Naive thymus-derived CD4-positive, alpha-beta T cell (primary cell): ENCODE measurements around the gene CRELD2. TPM values are rescaled to one million over a fixed set of nuclear protein-coding genes. Genes with fewer than 3 reads are reported as not detected.
A peak's percentile ranks its signal among the peaks of the same experiment; 100 is the strongest.
"Not testable (repeated sequence)": the region's sequence is repeated elsewhere in the genome, so short reads cannot be mapped to it uniquely, and the experiment has no call there.

Source experiments
- ATAC-seq: fragments of 150-1000 bp; cut with Tn5 transposase; 2 replicates; pipeline ENCODE4 v1.10.0; 2021; ENCODE audit warnings: mild to moderate bottlenecking, moderate library complexity
- CTCF ChIA-PET: fragments of 350-600 bp; sonication (Branson Sonifier 250); formaldehyde crosslinking; loops from one replicate; lab custom pipeline; 2021; ENCODE audit warnings: antibody characterized with exemption; lab: Charles Lee
- POLR2A ChIA-PET: fragments of 350-600 bp; sonication (Branson Sonifier 250); formaldehyde crosslinking; loops from one replicate; lab custom pipeline; 2021; ENCODE audit warnings: antibody characterized with exemption, inconsistent platforms; lab: Charles Lee
- DNase-seq, 9 donors: peaks; one replicate each; pipeline versions ENCODE4 v3.0.0 to v3.0.0-alpha.2; 2020 to 2022; ENCODE audit warnings: mixed read lengths in 1 of 9
- H3K27ac ChIP-seq: one replicate; pipeline ENCODE4 v1.7.0; 2013; ENCODE audit warnings: mild to moderate bottlenecking, low read depth, low read length, moderate library complexity
- H3K27me3 ChIP-seq, 2 donors: one replicate each; pipeline ENCODE4 v1.7.0; 2013; ENCODE audit warnings: low read length in 2 of 2, mild to moderate bottlenecking in 2 of 2, moderate library complexity in 2 of 2; ENCODE audit not compliant: control insufficient read depth in 2 of 2, insufficient read depth in 2 of 2
- H3K36me3 ChIP-seq, 3 experiments: 1 replicate in 2 of 3; 2 replicates in 1 of 3; pipeline ENCODE4 v1.7.0; 2013; ENCODE audit warnings: low read length in 3 of 3, mild to moderate bottlenecking in 3 of 3, moderate library complexity in 1 of 3; ENCODE audit not compliant: insufficient read depth in 3 of 3, control insufficient read depth in 2 of 3
- H3K4me1 ChIP-seq, 2 donors: one replicate each; pipeline ENCODE4 v1.7.0; 2013; ENCODE audit warnings: low read length in 2 of 2, mild to moderate bottlenecking in 2 of 2, moderate library complexity in 1 of 2; ENCODE audit not compliant: control insufficient read depth in 2 of 2, insufficient read depth in 2 of 2
- H3K4me3 ChIP-seq: 2 replicates; pipeline ENCODE4 v1.7.0; 2013; ENCODE audit warnings: mild to moderate bottlenecking, low read length
- H3K9me3 ChIP-seq, 3 experiments: 1 replicate in 2 of 3; 2 replicates in 1 of 3; pipeline ENCODE4 v1.7.0; 2013; ENCODE audit warnings: low read length in 3 of 3; ENCODE audit not compliant: control insufficient read depth in 2 of 3
- H3K27ac Mint-ChIP-seq, 9 donors: one replicate each; pipeline ENCODE4 v1.8.0; 2020 to 2022; ENCODE audit warnings: mixed read lengths in 9 of 9, mild to moderate bottlenecking in 8 of 9, moderate library complexity in 5 of 9, inconsistent platforms in 2 of 9
- H3K27me3 Mint-ChIP-seq, 5 donors: one replicate each; pipeline ENCODE4 v1.8.0; 2021 to 2022; ENCODE audit warnings: mixed read lengths in 5 of 5, mild to moderate bottlenecking in 1 of 5
- H3K36me3 Mint-ChIP-seq, 5 donors: one replicate each; pipeline ENCODE4 v1.8.0; 2020 to 2022; ENCODE audit warnings: mixed read lengths in 5 of 5, mild to moderate bottlenecking in 3 of 5, inconsistent platforms in 1 of 5
- H3K4me1 Mint-ChIP-seq, 7 donors: one replicate each; pipeline ENCODE4 v1.8.0; 2020 to 2022; ENCODE audit warnings: mixed read lengths in 7 of 7, mild to moderate bottlenecking in 3 of 7, inconsistent platforms in 1 of 7
- H3K4me3 Mint-ChIP-seq, 10 donors: one replicate each; pipeline ENCODE4 v1.8.0; 2020 to 2022; ENCODE audit warnings: mild to moderate bottlenecking in 10 of 10, mixed read lengths in 10 of 10, moderate library complexity in 6 of 10, inconsistent platforms in 2 of 10
- H3K9me3 Mint-ChIP-seq, 11 donors: one replicate each; pipeline ENCODE4 v1.8.0; 2020 to 2022; ENCODE audit warnings: mixed read lengths in 11 of 11, mild to moderate bottlenecking in 4 of 11, inconsistent platforms in 1 of 11, moderate library complexity in 1 of 11
- intact Hi-C, 2 donors: fragments of 100-400 bp; cut with micrococcal nuclease; formaldehyde crosslinking; loops; one replicate each; pipeline ENCODE4 v1.15.1; 2023
- polyA plus RNA-seq, 2 donors: library from polyadenylated mRNA; unstranded; fragments of 300-500 nt; fragmentation: Illumina TruSeq; gene quantifications; one replicate each; pipeline ENCODE4 v1.2.3, GENCODE V29; 2021
- total RNA-seq, 6 experiments: library from RNA in 5 of 6; stranded (reverse) in 5 of 6; gene quantifications; 1 replicate in 5 of 6; 2 replicates in 1 of 6; pipeline ENCODE4 v1.2.3 and lab custom pipeline; 2021 to 2026

CRELD2 gene
- total and polyA plus RNA-seq, 7 experiments from 2014 or later: 19.7 to 80.9 (median 30.7) TPM

GRCh38 chr22:49945042-49945794 lies 26.8 kb downstream of the CRELD2 start:
- intact Hi-C loops: loop anchor here (1.0 kb wide), 2 partner anchors 9 to 15 kb away; partner anchors contain the start of gene PIM3 (in 2 of the 2)
- not testable (repeated sequence) for H3K27me3 Mint-ChIP-seq, H3K4me3 ChIP-seq, H3K36me3 ChIP-seq, H3K9me3 ChIP-seq, H3K27me3 ChIP-seq, H3K36me3 Mint-ChIP-seq
- peak in 7 of 9 donors; percentile 67 to 87 (median 80) for DNase-seq
- Mint-ChIP-seq H3K9me3 (peaks cover 0 to 16% (median 0%) of the 10 kb centered on the region in 11 donors), H3K4me1 (peaks cover 8 to 19% (median 12%) of the 10 kb centered on the region in 7 donors), H3K27ac (peak overlapping the region; percentile 86 to 99 (median 97)), H3K4me3 (peak overlapping the region in 8 of 10 donors; percentile 20 to 80 (median 60))
- ChIA-PET CTCF (interaction anchor here (0.5 kb wide), 1 partner anchor 259 kb away, joined by 6 read pairs; no protein-coding TSS in a partner anchor), POLR2A (interaction anchor here (0.6 to 2.0 kb wide), 5 partner anchors 9 to 73 kb away, joined by 3 to 11 read pairs (median 3); partner anchors contain the start of gene PIM3)
- peak overlapping the region; percentile 86 for H3K27ac ChIP-seq
- H3K4me1 ChIP-seq: peaks cover 9 to 18% of the 10 kb centered on the region in 2 donors
- peak; percentile 65 for ATAC-seq

- H3K4me1 ChIP-seq: peaks cover 9 to 18% of the 10 kb centered on the region in 2 donors
- H3K27ac Mint-ChIP-seq: peak overlapping the region in 8 of 9 donors; percentile 14 to 99 (median 98)
Measured at GRCh38 chr22:49946612-49947295, 28.3 kb downstream of the CRELD2 start.

GRCh38 chr22:49947296-49947622 lies 28.8 kb downstream of the CRELD2 start:
- no peak for ATAC-seq

More at GRCh38 chr22:49946612-49947295, 28.3 kb downstream of the CRELD2 start:
- intact Hi-C loops: no loop called here
- peaks cover 0 to 7% (median 0%) of the 10 kb centered on the region in 11 donors for H3K9me3 Mint-ChIP-seq
- ATAC-seq (no peak), DNase-seq (no peak)
- no peaks in the 10 kb centered on the region for H3K27me3 ChIP-seq
- CTCF ChIA-PET: interaction anchor here (1.0 to 1.2 kb wide), 2 partner anchors 17 to 18 kb away, joined by 3 read pairs; no protein-coding TSS in a partner anchor
- H3K4me1 Mint-ChIP-seq: peaks cover 5 to 18% (median 9%) of the 10 kb centered on the region in 7 donors
- no peak overlapping the region for H3K4me3 ChIP-seq
- H3K27me3 Mint-ChIP-seq: no peaks in the 10 kb centered on the region
- H3K36me3 ChIP-seq: no peaks in the 10 kb centered on the region
- no peaks in the 10 kb centered on the region for H3K9me3 ChIP-seq
- POLR2A ChIA-PET: interaction anchor here (0.8 to 2.0 kb wide), 4 partner anchors 10 to 29 kb away, joined by 3 to 11 read pairs (median 4); partner anchors contain the start of genes ALG12, CRELD2 and PIM3
- peaks cover 0 to 5% (median 0%) of the 10 kb centered on the region in 5 donors for H3K36me3 Mint-ChIP-seq
- peak overlapping the region; percentile 86 for H3K27ac ChIP-seq
- no peak overlapping the region for H3K4me3 Mint-ChIP-seq

GRCh38 chr22:49948116-49948957 lies 29.9 kb downstream of the CRELD2 start:
- no peak overlapping the region for H3K27ac ChIP-seq
- intact Hi-C loops: no loop called here
- DNase-seq: no peak
- POLR2A ChIA-PET: interaction anchor here (0.9 to 1.7 kb wide), 2 partner anchors 11 to 12 kb away, joined by 4 to 14 read pairs; partner anchors contain the start of gene PIM3
- H3K9me3 ChIP-seq: no peaks in the 10 kb centered on the region
- H3K27me3 ChIP-seq: no peaks in the 10 kb centered on the region
- Mint-ChIP-seq H3K27me3 (no peaks in the 10 kb centered on the region), H3K4me3 (no peak overlapping the region), H3K27ac (peak overlapping the region in 2 of 9 donors; percentile 28 to 47), H3K4me1 (peaks cover 5 to 18% (median 9%) of the 10 kb centered on the region in 7 donors), H3K36me3 (peaks cover 0 to 5% (median 0%) of the 10 kb centered on the region in 5 donors), H3K9me3 (peaks cover 0 to 7% (median 0%) of the 10 kb centered on the region in 11 donors)
- CTCF ChIA-PET: no interaction called here
- no peaks in the 10 kb centered on the region for H3K36me3 ChIP-seq
- peaks cover 9 to 18% of the 10 kb centered on the region in 2 donors for H3K4me1 ChIP-seq
- H3K4me3 ChIP-seq: no peak overlapping the region
- ATAC-seq: no peak

More at GRCh38 chr22:49947296-49947622, 28.8 kb downstream of the CRELD2 start:
- no peak for DNase-seq
- no peak overlapping the region for H3K4me3 ChIP-seq
- Mint-ChIP-seq H3K27ac (no peak overlapping the region), H3K27me3 (no peaks in the 10 kb centered on the region), H3K9me3 (peaks cover 0 to 7% (median 0%) of the 10 kb centered on the region in 11 donors), H3K4me1 (peaks cover 5 to 18% (median 9%) of the 10 kb centered on the region in 7 donors), H3K4me3 (no peak overlapping the region), H3K36me3 (peaks cover 0 to 5% (median 0%) of the 10 kb centered on the region in 5 donors)
- H3K4me1 ChIP-seq: peaks cover 9 to 18% of the 10 kb centered on the region in 2 donors
- intact Hi-C loops: no loop called here
- H3K9me3 ChIP-seq: no peaks in the 10 kb centered on the region
- H3K27me3 ChIP-seq: no peaks in the 10 kb centered on the region
- no peaks in the 10 kb centered on the region for H3K36me3 ChIP-seq
- ChIA-PET CTCF (no interaction called here), POLR2A (interaction anchor here (0.8 to 2.0 kb wide), 4 partner anchors 12 to 29 kb away, joined by 3 to 14 read pairs (median 8); partner anchors contain the start of genes ALG12, CRELD2 and PIM3)
- peak overlapping the region; percentile 86 for H3K27ac ChIP-seq

- Mint-ChIP-seq H3K27me3 (no peaks in the 10 kb centered on the region), H3K4me3 (no peak overlapping the region), H3K27ac (peak overlapping the region in 1 of 9 donors; percentile 55), H3K4me1 (peaks cover 5 to 18% (median 9%) of the 10 kb centered on the region in 7 donors), H3K9me3 (peaks cover 0 to 7% (median 0%) of the 10 kb centered on the region in 11 donors), H3K36me3 (peaks cover 0 to 5% (median 0%) of the 10 kb centered on the region in 5 donors)
- intact Hi-C loops: no loop called here
- CTCF ChIA-PET: no interaction called here
- no peak overlapping the region for H3K27ac ChIP-seq
- DNase-seq (no peak), ATAC-seq (no peak)
- no peak overlapping the region for H3K4me3 ChIP-seq
- no peaks in the 10 kb centered on the region for H3K27me3 ChIP-seq
- H3K4me1 ChIP-seq: peaks cover 9 to 18% of the 10 kb centered on the region in 2 donors
- H3K36me3 ChIP-seq: no peaks in the 10 kb centered on the region
- POLR2A ChIA-PET: interaction anchor here (1.7 kb wide), 1 partner anchor 11 kb away, joined by 14 read pairs; the partner anchor contains the start of gene PIM3
- no peaks in the 10 kb centered on the region for H3K9me3 ChIP-seq
Measured at GRCh38 chr22:49948958-49949913, 30.8 kb downstream of the CRELD2 start.
